ENCODE measurements around the gene TUBD1.
"Not testable (repeated sequence)": the region's sequence is repeated elsewhere in the genome, so short reads cannot be mapped to it uniquely, and the experiment has no call there.

The TUBD1 gene, protein sequence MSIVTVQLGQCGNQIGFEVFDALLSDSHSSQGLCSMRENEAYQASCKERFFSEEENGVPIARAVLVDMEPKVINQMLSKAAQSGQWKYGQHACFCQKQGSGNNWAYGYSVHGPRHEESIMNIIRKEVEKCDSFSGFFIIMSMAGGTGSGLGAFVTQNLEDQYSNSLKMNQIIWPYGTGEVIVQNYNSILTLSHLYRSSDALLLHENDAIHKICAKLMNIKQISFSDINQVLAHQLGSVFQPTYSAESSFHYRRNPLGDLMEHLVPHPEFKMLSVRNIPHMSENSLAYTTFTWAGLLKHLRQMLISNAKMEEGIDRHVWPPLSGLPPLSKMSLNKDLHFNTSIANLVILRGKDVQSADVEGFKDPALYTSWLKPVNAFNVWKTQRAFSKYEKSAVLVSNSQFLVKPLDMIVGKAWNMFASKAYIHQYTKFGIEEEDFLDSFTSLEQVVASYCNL

DNA sequence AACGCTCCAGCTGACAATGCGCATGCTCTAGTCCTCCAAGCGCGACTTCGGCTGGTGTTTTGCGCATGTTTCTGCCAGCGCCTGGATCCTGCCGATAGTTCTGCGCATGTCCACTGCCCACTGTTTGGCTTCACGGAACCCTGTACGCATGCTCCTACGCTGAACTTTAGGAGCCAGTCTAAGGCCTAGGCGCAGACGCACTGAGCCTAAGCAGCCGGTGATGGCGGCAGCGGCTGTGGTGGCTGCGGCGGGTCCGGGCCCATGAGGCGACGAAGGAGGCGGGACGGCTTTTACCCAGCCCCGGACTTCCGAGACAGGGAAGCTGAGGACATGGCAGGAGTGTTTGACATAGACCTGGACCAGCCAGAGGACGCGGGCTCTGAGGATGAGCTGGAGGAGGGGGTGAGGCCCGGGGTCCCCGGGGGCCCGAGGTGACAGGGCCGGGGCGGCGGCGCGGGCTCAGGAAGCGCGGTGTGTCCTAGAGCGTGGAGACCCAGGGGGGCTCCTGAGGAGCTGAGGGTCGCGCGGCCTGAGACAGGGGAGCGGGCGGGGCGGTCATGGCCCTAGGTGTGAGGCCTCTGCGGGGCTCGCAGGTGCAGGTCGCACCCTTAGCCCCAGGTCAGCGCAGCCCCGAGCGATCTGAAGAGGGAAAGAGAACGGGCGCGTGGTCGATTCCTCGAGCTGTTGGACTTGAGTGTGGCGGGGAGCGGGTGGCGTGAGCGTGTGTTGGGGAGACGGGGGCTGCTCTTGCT is at the start of gene TUBD1, which contains the start of gene RPS6KB1:
TSS of gene TUBD1 (minus strand) at position 20 of the 752 bp plus-strand sequence. CDS start 1,941 bp downstream, outside the sequence.
TSS of gene RPS6KB1 (plus strand) at position 198 of the 752 bp plus-strand sequence. CDS start at position 262, 64 bp downstream.
- no peak for FAIRE-seq

DNA sequence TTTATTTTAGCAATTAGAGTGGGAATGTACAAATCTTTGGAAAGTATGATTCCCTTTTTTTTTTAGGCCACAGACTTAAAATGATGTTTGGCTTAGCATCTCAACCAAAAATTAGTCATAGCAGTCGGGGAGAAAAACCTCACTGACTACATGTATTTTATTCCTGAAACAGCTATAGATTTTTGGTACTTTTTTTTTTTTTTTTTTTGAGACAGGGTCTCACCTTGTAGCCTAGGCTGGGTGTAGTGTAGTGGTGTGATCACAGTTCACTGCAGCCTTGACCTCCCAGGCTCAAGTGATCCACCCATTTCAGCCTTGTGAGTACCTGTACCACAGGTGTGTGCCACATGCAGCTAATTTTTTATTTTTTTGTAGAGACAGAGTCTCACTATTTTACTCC is 48.4 kb upstream of the TUBD1 start:
- FAIRE-seq: no peak

DNA sequence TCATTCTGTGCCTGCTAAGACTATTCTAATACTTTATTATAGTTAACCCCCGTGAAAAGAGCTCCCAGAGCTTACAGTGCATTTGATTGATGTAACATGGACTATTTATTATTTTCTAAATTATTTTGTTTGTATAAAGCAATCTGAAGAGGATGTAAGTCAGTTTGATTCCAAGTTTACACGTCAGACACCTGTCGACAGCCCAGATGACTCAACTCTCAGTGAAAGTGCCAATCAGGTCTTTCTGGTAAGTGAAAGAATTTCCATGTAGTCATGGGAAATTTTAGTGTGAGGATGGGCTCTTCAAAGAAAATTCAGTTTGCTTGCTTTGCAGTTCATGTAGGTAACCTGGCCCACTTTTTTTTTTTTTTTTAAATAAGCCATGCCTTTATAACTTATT is 48.0 kb upstream of the TUBD1 start:
- FAIRE-seq: not testable (repeated sequence)

GRCh38 chr17:59933317-59933716 is 40.6 kb upstream of the TUBD1 start:
- not testable (repeated sequence) for FAIRE-seq

DNA sequence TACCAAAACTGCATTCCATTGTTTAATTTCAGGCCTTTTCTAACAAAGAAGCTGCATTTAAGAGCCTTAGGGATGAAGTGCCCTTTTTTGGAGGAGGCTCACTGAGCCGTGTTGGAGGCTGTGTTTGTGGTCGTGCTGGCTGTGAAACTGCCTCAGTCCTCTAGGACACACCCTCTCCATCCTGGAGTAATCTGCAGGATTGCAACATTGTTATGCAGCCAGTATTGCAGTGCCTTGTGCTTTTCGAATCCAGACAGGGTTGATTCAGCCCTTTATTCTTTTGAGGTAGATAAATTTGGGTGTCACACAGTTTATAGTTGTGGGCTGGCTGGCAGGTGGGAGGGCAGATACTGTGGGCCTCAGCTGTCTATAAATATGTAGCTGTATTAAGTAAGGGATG is 38.0 kb upstream of the TUBD1 start:
- FAIRE-seq: not testable (repeated sequence)

GRCh38 chr17:59930121-59930520 is 37.4 kb upstream of the TUBD1 start:
- FAIRE-seq: not testable (repeated sequence)

GRCh38 chr17:59920637-59921036 is 27.9 kb upstream of the TUBD1 start:
- FAIRE-seq: not testable (repeated sequence)

GRCh38 chr17:59916446-59916845 is 23.7 kb upstream of the TUBD1 start:
- no peak for FAIRE-seq

DNA sequence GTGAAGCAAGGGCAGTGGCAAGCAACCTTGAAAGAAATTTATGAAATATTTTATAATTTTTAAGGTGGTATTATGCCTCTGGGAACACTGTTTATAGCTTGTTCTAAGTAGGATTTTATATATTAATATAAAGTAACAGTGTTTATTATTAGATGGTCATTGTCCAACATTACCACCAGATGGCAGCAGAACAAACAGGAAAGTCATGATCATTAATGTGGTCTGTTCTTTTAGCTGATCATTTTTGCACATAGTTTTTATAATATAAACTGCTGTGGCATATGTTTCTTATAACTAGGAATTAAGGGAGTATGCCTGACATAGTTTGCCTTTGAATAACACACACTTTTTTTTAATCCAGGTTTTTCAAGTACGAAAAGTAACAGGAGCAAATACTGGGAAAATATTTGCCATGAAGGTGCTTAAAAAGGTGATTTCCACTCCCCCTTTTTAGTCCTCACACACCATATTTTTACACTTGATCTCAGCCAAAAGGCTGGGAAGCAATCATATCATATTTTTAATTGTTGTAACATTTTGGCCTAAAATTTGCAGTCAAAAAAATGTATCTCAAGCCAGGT is 21.6 kb upstream of the TUBD1 start:
- FAIRE-seq: peak; percentile 96

DNA sequence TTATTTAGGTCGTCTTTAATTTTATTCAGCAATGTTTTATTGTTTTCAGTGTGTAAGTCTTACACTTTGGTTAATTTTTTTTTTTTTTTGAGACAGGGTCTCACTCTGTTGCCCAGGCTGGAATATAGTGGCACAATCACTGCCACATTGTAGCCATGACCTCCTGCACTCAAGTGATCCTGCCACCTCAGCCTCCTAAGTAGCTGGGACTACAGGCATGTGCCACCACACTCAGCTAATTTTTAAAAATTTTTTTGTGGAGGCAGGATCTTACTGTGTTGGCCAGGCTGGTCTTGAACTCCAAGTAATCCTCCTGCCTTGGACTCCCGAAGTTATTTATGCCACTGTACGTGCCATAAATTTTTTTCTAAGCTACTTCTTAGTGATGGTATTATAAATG is 14.7 kb upstream of the TUBD1 start:
- FAIRE-seq: no peak

DNA sequence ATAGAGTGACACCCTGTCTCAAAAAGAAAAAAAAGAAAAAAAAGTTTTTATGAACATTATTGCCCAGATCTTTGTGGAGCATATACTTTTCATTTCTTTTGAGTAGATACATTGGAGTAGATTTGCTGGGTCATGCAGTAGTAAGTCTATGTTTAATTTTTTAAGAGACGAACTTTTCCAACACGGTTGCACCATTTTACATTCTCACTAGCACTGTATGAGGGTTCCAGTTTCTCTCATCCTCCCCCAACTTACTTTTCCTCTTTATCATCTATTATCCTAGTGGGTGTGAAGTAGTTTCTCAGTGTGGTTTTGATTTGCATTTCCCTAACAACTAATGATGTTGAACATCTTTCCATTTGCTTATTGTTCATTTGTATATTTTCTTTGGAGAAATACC is 10.7 kb upstream of the TUBD1 start:
- FAIRE-seq: no peak

DNA sequence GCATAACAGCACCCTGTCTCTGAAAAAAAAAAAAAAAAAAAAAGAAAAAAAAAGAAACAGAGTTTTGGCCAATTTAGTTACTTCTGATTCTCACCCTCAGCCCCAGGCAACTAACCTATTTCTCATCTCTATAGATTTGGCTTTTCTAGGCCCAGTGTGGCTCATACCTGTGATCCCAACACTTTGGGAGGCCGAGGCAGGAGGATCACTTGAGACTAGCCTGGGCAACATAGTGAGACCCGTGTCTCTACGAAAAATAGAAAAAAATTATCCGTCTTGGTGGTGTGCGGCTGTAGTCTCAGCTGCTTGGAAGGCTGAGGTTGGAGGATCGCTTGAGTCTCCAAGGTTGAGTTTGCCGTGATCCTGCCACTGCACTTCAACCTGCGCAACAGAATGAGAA is 8.9 kb upstream of the TUBD1 start:
- FAIRE-seq: no peak

GRCh38 chr17:59899099-59899498 is 6.4 kb upstream of the TUBD1 start:
- no peak for FAIRE-seq

DNA sequence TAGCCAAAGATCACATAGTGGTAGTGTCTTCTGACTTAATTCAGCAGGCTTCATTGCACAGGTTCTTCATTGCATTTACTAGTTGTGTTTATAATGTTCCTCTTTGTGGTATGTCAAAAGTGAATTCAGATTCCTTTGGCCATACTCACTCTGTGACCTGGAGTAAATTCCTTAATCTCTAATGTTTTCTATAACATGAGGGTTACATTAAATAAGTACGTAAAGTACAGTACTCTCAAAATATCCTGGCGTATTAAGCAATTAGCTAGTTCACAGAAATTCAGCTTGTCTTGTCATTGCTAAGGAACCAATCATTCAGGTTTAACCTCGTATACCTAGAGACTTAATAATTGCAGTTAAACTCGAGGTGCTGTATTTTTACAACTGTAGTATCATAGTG is 4.3 kb upstream of the TUBD1 start:
- no peak for FAIRE-seq

- FAIRE-seq: no peak
These were observed 945 bp upstream of the TUBD1 start for GRCh38 chr17:59893676-59894100.

- peak; percentile 95 for FAIRE-seq
These were observed 356 bp downstream of the TUBD1 start for GRCh38 chr17:59892251-59892923.

DNA sequence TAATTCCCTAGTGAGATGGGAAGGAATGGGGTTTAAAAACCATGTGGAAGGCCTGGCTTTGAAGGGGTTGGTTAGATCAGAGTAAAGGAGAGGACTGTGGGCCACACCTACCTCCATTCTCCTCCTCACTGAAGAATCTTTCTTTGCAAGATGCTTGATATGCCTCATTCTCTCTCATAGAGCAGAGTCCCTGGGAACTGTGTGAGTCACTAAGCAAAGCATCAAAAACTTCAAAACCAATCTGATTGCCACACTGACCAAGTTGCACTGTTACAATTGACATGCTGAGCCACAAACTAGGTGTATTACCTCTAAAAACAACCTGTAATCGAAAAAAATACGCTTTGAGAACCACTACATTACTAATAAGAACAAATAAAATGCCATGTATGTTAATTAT is 2.0 kb downstream of the TUBD1 start:
- FAIRE-seq: no peak

DNA sequence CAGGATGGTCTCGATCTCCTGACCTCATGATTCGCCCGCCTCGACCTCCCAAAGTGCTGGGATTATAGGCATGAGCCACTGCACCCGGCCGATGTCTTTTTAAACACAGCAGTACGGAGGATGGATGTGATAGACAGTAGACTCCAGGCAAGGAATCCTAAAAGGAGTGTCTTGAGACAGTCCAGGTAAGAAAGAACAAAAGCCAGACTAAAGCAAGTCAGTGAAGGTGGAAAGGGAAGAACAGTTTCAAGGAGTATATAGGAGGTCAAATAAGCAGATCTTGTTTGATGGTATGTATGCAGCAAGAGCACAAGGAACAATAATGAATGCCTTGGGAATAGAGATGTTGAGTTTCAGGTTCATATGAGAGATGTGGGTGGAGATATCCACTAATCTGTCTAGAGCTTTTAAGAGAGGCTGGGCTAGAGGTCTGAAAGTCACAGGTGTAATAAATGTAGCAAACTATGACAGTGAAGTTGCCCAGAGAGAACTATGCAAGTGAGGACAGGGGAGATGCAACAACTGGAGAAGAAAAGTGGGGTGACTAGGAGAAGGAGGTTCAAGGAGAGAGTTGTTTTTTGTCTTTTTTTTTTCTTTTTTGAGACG is 4.5 kb downstream of the TUBD1 start:
- no peak for FAIRE-seq

GRCh38 chr17:59884861-59885260 is 7.9 kb downstream of the TUBD1 start:
- FAIRE-seq: no peak

- FAIRE-seq: no peak
These were observed 14.1 kb downstream of the TUBD1 start for GRCh38 chr17:59878624-59879023.

GRCh38 chr17:59877965-59878364 is 14.8 kb downstream of the TUBD1 start:
- FAIRE-seq: no peak

DNA sequence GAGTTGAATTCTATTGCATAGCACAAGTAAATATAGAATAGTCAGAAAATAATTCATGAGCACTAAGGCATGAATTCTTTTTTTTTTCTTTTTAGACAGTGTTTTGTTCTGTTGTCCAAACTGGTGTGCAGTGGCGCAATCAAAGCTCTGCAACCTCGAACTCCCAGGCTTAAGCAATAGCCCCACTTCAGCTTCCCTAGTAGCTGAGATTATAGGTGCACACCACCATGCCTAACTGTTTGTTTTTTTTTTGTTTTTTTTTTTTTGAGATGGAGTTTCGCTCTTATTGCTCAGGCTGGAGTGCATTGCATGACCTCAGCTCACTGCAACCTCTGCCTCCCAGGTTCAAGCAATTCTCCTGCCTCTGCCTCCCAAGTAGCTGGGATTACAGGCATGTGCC is 16.6 kb downstream of the TUBD1 start:
- no peak for FAIRE-seq
